ENCODE results near the gene A2M. TPM values are rescaled to one million over a fixed set of nuclear protein-coding genes. Genes with fewer than 3 reads are reported as not detected.

A2M gene
- total RNA-seq, 1 experiment from 2014 or later = 1.9 TPM

DNA sequence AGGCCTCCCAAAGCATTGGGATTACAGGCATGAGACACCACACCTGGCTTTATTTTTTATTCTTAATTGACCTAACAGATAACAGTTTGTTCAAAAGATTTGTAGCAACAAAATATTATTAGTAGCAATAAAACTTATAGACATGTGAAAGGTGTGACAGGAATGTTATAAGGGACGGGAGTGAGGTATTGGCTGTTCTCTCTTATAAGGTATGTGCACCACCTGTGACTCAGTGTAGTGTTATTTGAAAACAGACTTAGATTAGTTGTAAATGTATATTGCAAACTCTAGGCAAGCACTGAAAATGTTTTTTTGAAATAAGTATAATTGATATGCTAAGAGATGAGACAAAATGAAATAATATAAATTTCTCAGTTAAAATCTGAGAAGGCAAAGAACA, 68.6 kb downstream of the A2M start:
- Mint-ChIP-seq H3K27ac (no peak overlapping the region), H3K9me3 (peaks cover 12% of the 10 kb centered on the region; the same call in 1 of the 2 replicates), H3K36me3 (no peaks in the 10 kb centered on the region), H3K4me1 (0 out of 2 replicates have a peak, but pooled peaks cover 4% of the 10 kb centered on the region), H3K27me3 (ENCODE audit: low read depth) (no peaks in the 10 kb centered on the region), H3K4me3 (no peak overlapping the region)
- ChIA-PET POLR2A (no interaction called here), CTCF (interaction anchor here (1.0 kb wide), 1 partner anchor 390 kb away, joined by 4 read pairs; no protein-coding TSS in a partner anchor)
- no peak for ATAC-seq
- TF ChIP-seq, protein P1, sequence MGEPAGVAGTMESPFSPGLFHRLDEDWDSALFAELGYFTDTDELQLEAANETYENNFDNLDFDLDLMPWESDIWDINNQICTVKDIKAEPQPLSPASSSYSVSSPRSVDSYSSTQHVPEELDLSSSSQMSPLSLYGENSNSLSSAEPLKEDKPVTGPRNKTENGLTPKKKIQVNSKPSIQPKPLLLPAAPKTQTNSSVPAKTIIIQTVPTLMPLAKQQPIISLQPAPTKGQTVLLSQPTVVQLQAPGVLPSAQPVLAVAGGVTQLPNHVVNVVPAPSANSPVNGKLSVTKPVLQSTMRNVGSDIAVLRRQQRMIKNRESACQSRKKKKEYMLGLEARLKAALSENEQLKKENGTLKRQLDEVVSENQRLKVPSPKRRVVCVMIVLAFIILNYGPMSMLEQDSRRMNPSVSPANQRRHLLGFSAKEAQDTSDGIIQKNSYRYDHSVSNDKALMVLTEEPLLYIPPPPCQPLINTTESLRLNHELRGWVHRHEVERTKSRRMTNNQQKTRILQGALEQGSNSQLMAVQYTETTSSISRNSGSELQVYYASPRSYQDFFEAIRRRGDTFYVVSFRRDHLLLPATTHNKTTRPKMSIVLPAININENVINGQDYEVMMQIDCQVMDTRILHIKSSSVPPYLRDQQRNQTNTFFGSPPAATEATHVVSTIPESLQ (CRISPR knock-in tag; IDR thresholded peaks at IDR 0.05) = no peak
- TF ChIP-seq CREM (CRISPR knock-in tag; IDR thresholded peaks at IDR 0.05) (no peak), ZNF396 (CRISPR knock-in tag; IDR thresholded peaks at IDR 0.05; ENCODE audit: borderline replicate concordance) (no peak), PRRX2 (CRISPR knock-in tag; IDR thresholded peaks at IDR 0.05) (no peak)
- TF ChIP-seq, protein P2, sequence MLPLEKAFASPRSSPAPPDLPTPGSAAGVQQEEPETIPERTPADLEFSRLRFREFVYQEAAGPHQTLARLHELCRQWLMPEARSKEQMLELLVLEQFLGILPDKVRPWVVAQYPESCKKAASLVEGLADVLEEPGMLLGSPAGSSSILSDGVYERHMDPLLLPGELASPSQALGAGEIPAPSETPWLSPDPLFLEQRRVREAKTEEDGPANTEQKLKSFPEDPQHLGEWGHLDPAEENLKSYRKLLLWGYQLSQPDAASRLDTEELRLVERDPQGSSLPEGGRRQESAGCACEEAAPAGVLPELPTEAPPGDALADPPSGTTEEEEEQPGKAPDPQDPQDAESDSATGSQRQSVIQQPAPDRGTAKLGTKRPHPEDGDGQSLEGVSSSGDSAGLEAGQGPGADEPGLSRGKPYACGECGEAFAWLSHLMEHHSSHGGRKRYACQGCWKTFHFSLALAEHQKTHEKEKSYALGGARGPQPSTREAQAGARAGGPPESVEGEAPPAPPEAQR (CRISPR knock-in tag; IDR thresholded peaks at IDR 0.05) = no peak
- TF ChIP-seq, protein P3, sequence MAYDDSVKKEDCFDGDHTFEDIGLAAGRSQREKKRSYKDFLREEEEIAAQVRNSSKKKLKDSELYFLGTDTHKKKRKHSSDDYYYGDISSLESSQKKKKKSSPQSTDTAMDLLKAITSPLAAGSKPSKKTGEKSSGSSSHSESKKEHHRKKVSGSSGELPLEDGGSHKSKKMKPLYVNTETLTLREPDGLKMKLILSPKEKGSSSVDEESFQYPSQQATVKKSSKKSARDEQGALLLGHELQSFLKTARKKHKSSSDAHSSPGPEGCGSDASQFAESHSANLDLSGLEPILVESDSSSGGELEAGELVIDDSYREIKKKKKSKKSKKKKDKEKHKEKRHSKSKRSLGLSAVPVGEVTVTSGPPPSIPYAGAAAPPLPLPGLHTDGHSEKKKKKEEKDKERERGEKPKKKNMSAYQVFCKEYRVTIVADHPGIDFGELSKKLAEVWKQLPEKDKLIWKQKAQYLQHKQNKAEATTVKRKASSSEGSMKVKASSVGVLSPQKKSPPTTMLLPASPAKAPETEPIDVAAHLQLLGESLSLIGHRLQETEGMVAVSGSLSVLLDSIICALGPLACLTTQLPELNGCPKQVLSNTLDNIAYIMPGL (CRISPR knock-in tag; IDR thresholded peaks at IDR 0.05) = no peak
- no peak for DNase-seq (ENCODE audit: low spot score)

DNA sequence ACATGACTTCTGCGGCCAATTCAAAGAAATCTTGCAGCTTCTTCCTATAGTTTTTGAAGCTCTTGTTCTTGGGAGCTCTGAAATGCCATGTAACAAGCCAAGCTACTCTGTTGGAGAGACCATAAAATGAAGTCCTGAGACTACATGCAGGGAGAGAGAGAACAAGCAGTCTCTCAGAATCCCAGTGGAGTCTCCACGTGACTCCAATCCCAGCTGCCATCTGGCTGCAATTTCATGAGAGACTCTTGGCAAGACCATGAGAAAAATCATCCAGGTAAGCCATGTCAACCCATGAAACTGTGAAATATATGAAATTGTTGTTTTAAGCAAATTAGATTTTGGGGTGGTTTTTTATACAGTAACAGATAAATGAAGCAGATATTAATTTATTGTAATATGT, 72.0 kb downstream of the A2M start:
- H3K36me3 Mint-ChIP-seq = no peaks in the 10 kb centered on the region
- no peak overlapping the region for H3K27ac Mint-ChIP-seq
- H3K27me3 Mint-ChIP-seq (ENCODE audit: low read depth) = no peaks in the 10 kb centered on the region
- no peaks in the 10 kb centered on the region for H3K4me1 Mint-ChIP-seq
- ATAC-seq (no peak), DNase-seq (ENCODE audit: low spot score) (no peak)
- no peak for TF ChIP-seq NR1H2 (CRISPR knock-in tag; IDR thresholded peaks at IDR 0.05)
- no peak overlapping the region for H3K4me3 Mint-ChIP-seq
- H3K9me3 Mint-ChIP-seq = peaks cover 12% of the 10 kb centered on the region; the same call in 1 of the 2 replicates
- POLR2A ChIA-PET = no interaction called here
- CTCF ChIA-PET = no interaction called here

DNA sequence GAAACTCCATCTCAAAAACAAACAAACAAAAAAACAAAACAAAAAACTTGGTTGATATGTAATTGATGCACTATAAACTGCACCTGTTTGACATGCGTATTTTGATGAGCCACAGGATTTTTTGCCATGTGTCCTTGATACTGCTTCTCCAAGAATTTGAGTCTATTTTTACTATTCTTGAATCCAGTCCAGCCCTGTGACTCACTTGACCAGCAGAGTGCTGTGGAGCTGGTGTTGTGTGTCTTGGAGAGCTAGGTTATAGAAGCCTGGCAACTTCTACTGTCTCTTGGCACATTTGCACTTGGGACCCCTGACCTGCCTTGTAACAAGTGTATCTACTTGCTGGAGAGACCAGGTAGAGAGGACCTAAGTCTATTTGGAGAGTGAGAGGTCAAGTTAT, 74.4 kb downstream of the A2M start:
- Mint-ChIP-seq H3K4me1 (no peaks in the 10 kb centered on the region), H3K27me3 (ENCODE audit: low read depth) (no peaks in the 10 kb centered on the region), H3K4me3 (no peak overlapping the region), H3K36me3 (no peaks in the 10 kb centered on the region), H3K27ac (no peak overlapping the region), H3K9me3 (peaks cover 12% of the 10 kb centered on the region; the same call in 1 of the 2 replicates)
- DNase-seq (ENCODE audit: low spot score) (no peak), ATAC-seq (no peak)
- ChIA-PET CTCF (interaction anchor here (0.6 to 1.8 kb wide), 6 partner anchors 8 to 384 kb away, joined by 3 to 7 read pairs (median 3); partner anchors contain the start of gene M6PR), POLR2A (no interaction called here)
- TF ChIP-seq MXD4 (CRISPR knock-in tag; IDR thresholded peaks at IDR 0.05; ENCODE audit: borderline replicate concordance) (no peak), ZNF138 (CRISPR knock-in tag; conservative IDR thresholded peaks at IDR 0.05) (no peak), NFATC4 (CRISPR knock-in tag; IDR thresholded peaks at IDR 0.05) (no peak), NR2C2 (CRISPR knock-in tag; IDR thresholded peaks at IDR 0.05) (no peak)

DNA sequence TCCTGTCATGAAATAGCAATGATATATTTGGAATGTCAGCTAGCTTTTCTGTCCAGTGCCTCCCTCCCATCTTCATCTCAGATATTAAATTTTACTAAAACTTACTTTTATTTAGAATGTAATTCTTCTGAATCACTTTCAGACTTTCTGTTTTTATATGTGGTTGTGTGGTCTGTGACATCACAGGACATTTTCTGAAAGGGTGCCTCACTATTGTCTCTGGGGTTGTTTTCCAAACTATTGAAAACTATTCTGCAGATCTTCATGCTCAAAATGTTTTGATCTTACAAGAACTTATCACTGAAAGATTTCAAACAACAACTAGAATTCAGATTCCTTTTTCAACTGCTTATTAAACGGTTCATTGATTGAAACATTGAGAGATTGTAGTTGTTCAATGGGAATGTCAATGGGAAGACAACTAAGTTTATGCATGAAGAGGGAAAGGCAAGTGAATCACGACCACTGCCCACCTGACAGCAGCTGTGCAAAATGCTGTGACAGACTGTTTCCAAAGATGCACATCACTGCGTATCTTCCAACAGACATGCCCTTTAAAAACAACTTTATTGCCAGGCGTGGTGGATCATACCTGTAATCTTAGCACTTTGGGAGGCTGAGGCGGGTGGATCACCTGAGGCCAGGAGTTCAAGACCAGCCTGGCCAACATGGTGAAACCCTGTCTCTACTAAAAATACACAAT, 75.1 kb downstream of the A2M start:
- Mint-ChIP-seq H3K4me3 (no peak overlapping the region), H3K27me3 (ENCODE audit: low read depth) (no peaks in the 10 kb centered on the region), H3K36me3 (no peaks in the 10 kb centered on the region; the same call in 1 of the 2 replicates), H3K9me3 (peaks cover 12% of the 10 kb centered on the region), H3K27ac (no peak overlapping the region), H3K4me1 (no peaks in the 10 kb centered on the region)
- no peak for ATAC-seq
- CTCF ChIA-PET = interaction anchor here (0.6 to 1.8 kb wide), 3 partner anchors 9 to 299 kb away, joined by 3 to 7 read pairs (median 3); partner anchors contain the start of gene M6PR
- DNase-seq (ENCODE audit: low spot score) = no peak
- POLR2A ChIA-PET = no interaction called here
- TF ChIP-seq, protein P4, sequence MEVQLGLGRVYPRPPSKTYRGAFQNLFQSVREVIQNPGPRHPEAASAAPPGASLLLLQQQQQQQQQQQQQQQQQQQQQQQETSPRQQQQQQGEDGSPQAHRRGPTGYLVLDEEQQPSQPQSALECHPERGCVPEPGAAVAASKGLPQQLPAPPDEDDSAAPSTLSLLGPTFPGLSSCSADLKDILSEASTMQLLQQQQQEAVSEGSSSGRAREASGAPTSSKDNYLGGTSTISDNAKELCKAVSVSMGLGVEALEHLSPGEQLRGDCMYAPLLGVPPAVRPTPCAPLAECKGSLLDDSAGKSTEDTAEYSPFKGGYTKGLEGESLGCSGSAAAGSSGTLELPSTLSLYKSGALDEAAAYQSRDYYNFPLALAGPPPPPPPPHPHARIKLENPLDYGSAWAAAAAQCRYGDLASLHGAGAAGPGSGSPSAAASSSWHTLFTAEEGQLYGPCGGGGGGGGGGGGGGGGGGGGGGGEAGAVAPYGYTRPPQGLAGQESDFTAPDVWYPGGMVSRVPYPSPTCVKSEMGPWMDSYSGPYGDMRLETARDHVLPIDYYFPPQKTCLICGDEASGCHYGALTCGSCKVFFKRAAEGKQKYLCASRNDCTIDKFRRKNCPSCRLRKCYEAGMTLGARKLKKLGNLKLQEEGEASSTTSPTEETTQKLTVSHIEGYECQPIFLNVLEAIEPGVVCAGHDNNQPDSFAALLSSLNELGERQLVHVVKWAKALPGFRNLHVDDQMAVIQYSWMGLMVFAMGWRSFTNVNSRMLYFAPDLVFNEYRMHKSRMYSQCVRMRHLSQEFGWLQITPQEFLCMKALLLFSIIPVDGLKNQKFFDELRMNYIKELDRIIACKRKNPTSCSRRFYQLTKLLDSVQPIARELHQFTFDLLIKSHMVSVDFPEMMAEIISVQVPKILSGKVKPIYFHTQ (CRISPR knock-in tag; IDR thresholded peaks at IDR 0.05) = no peak
- TF ChIP-seq ATF1 (CRISPR knock-in tag; IDR thresholded peaks at IDR 0.05) (no peak), TCF7 (CRISPR knock-in tag; IDR thresholded peaks at IDR 0.05; ENCODE audit: low read depth) (no peak), EMX1 (CRISPR knock-in tag; IDR thresholded peaks at IDR 0.05) (no peak)
- TF ChIP-seq, protein P5, sequence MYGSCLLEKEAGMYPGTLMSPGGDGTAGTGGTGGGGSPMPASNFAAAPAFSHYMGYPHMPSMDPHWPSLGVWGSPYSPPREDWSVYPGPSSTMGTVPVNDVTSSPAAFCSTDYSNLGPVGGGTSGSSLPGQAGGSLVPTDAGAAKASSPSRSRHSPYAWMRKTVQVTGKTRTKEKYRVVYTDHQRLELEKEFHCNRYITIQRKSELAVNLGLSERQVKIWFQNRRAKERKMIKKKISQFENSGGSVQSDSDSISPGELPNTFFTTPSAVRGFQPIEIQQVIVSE (CRISPR knock-in tag; IDR thresholded peaks at IDR 0.05; ENCODE audit: borderline replicate concordance) = no peak
- TF ChIP-seq, protein P1 (CRISPR knock-in tag; IDR thresholded peaks at IDR 0.05) = no peak

All from WTC11 (cell line).